ENCODE data around the gene EDDM3A.

- TF ChIP-seq, protein P1, sequence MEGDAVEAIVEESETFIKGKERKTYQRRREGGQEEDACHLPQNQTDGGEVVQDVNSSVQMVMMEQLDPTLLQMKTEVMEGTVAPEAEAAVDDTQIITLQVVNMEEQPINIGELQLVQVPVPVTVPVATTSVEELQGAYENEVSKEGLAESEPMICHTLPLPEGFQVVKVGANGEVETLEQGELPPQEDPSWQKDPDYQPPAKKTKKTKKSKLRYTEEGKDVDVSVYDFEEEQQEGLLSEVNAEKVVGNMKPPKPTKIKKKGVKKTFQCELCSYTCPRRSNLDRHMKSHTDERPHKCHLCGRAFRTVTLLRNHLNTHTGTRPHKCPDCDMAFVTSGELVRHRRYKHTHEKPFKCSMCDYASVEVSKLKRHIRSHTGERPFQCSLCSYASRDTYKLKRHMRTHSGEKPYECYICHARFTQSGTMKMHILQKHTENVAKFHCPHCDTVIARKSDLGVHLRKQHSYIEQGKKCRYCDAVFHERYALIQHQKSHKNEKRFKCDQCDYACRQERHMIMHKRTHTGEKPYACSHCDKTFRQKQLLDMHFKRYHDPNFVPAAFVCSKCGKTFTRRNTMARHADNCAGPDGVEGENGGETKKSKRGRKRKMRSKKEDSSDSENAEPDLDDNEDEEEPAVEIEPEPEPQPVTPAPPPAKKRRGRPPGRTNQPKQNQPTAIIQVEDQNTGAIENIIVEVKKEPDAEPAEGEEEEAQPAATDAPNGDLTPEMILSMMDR (IDR thresholded peaks at IDR 0.05): peak; percentile 22; the same call in 1 of the 3 replicates
- TF ChIP-seq RNF2 (IDR thresholded peaks at IDR 0.05; ENCODE audit: borderline replicate concordance, low read depth) (no peak), CEBPB (IDR thresholded peaks at IDR 0.05) (no peak), POLR2A (IDR thresholded peaks at IDR 0.05; ENCODE audit: low read length) (no peak), MAFK (IDR thresholded peaks at IDR 0.05; ENCODE audit: partially characterized antibody) (no peak), EP300 (IDR thresholded peaks at IDR 0.05) (no peak), SMC3 (IDR thresholded peaks at IDR 0.05) (no peak), PHF8 (IDR thresholded peaks at IDR 0.05; ENCODE audit: borderline replicate concordance, low read depth) (no peak), MYC (IDR thresholded peaks at IDR 0.05; ENCODE audit: borderline replicate concordance, low read length) (no peak), HOXA7 (CRISPR knock-in tag; IDR thresholded peaks at IDR 0.05) (no peak)
- TF ChIP-seq, protein P2, sequence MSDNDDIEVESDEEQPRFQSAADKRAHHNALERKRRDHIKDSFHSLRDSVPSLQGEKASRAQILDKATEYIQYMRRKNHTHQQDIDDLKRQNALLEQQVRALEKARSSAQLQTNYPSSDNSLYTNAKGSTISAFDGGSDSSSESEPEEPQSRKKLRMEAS (IDR thresholded peaks at IDR 0.05): no peak
Measured at GRCh38 chr14:20757965-20758364, 12.3 kb downstream of the EDDM3A start.

All from A549 (cell line).